B cell (primary cell): ENCODE results near the gene METTL23.

Experiments used
- EZH2 ChIP-seq: IDR thresholded peaks from 2 replicates; pipeline ENCODE4 v1.6.1; 2012; ENCODE audit warnings: borderline replicate concordance, low read depth, mild to moderate bottlenecking, moderate library complexity, low read length; ENCODE audit not compliant: insufficient read depth, poor library complexity, severe bottlenecking
- TF ChIP-seq, protein P1 (sequence below): fragments of 200-600 bp; IDR thresholded peaks from one replicate; pipeline ENCODE4 v1.8.0; 2022; ENCODE audit warnings: antibody characterized with exemption, mild to moderate bottlenecking

GRCh38 chr17:76701471-76701967, 25.1 kb upstream of the METTL23 start:
- TF ChIP-seq, protein P1, sequence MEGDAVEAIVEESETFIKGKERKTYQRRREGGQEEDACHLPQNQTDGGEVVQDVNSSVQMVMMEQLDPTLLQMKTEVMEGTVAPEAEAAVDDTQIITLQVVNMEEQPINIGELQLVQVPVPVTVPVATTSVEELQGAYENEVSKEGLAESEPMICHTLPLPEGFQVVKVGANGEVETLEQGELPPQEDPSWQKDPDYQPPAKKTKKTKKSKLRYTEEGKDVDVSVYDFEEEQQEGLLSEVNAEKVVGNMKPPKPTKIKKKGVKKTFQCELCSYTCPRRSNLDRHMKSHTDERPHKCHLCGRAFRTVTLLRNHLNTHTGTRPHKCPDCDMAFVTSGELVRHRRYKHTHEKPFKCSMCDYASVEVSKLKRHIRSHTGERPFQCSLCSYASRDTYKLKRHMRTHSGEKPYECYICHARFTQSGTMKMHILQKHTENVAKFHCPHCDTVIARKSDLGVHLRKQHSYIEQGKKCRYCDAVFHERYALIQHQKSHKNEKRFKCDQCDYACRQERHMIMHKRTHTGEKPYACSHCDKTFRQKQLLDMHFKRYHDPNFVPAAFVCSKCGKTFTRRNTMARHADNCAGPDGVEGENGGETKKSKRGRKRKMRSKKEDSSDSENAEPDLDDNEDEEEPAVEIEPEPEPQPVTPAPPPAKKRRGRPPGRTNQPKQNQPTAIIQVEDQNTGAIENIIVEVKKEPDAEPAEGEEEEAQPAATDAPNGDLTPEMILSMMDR, result no peak
- TF ChIP-seq EZH2, result no peak
